Bone marrow (tissue), 2 donors: Measurements from ENCODE around the gene MFRP.

Source experiments
- DNase-seq, 2 donors: peaks; one replicate each; lab custom pipeline; 2025; lab: John Stamatoyannopoulos, UW

Gene MFRP

DNA sequence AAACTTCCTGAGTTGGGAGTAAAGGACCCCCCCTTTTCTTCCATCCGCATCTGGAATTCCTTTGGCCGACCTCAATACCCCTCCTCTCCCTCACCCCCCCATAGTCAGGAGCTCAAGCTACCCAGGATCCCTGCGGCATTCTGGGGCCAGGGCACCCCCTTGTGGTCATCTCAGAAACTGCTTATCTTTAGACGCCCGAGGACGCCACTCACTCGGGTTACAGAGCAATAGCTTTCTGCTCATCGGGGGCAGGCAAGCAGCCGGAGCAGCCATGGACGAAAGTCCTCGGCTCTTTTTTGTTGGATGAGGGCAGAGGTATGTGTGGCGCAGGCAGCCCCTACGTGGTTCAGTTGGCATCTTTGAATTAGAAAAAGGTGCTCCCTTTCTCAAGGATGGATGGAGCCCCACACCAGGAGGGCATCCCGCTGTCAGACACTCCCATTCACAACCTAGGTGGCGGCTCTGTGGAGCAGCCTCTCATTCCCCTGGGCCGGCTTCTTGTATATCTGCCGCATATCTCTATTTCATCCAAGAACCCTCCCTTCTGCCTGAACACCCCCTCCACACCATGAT lies 8.1 kb downstream of the MFRP start:
- peak; percentile 16 to 39 for DNase-seq

DNA sequence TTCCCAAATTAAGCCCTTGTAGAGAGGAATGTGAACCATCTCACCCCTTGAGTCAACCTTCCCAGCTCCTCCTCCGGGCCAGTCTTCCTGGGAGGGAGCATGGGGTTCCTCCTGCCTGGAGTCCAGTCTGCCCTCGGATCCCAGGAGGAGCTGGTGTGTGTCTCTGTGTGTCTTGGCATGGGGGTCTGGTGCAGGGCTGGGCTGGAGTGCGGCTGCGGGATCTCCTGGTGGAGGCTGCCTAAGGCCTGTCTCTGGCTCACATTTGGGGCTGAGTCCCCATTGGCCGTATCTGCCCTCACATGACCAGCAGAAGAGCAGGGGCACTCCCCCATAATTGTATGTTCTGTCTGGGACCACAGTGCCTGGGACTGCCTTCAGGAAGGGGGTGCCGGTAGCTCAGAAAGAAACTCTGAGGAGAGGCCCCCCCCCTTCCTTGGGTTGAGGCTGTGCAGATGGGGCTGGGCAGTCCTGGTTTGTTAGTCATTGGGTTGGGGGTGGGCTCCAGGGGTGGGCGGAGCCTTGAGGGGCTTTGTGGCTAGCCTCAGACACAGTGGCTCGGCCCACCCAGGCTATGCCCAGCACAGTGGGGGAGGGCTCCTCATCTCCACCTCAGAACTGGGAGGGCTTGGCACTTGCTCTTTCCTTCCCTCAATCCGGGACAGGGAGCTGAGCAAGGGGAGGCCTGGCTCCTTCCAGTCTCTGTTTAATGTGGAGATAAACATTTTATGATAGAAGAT lies 8.8 kb downstream of the MFRP start:
- no peak for DNase-seq

DNA sequence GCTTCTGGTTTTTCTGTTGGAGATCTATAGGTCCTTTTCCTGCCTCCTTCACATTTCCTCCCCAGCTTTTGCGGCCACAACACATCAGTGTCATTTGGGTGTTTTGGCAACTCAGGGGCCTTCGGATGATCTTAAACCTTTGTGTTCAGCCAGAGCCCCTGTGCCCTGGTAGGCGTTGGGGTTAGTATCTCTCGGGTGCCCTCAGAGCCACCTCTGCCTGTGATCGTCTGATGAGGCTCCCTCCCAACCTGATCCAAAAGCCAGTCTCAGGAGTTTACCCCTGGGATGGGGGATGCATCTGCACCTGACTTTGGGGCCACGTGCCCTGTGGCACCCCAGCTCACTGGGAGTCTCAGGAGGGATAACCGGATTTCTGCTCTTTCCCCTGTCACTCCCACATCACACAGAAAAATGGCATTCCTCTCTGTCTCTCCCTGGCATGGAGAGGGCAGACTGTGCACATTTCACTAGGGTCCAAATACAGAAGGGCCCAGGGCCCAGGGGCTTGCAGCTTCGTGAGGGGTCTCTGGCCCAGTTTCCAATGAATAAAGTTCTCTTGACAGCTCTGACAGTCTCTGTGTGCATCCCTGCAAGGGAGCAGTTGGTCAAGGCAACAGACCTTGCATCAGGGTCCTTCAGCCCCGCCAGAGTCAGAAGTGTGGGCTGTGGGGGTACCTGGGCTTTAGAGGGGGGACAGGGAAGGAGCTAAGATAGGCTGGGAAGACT lies 9.6 kb downstream of the MFRP start:
- DNase-seq, result no peak

DNA sequence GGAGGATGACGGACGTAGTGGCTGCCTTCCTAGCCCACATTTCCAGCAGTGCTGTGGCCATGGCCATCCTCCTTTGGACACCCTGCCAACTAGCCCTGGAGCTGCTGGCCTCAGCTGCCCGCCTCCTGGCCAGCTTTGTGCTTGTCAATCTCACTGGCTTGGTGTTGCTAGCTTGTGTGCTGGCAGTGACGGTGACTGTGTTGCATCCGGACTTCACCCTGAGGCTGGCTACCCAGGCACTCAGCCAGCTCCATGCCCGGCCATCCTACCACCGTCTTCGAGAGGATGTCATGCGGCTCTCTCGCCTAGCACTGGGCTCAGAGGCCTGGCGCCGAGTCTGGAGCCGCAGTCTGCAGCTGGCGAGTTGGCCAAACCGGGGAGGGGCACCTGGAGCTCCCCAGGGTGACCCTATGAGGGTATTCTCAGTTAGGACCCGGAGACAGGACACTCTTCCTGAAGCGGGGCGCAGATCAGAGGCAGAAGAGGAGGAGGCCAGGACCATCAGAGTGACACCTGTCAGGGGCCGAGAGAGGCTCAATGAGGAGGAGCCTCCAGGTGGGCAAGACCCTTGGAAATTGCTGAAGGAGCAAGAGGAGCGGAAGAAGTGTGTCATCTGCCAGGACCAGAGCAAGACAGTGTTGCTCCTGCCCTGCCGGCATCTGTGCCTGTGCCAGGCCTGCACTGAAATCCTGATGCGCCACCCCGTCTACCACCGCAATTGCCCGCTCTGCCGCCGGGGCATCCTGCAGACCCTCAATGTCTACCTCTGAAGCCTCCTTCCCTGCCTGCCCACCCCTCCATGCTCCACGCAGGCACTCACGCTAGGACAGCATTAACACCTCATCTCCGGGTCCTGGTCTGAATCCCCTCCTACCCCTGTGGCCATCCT lies 10.6 kb downstream of the MFRP start:
- DNase-seq, result no peak

DNA sequence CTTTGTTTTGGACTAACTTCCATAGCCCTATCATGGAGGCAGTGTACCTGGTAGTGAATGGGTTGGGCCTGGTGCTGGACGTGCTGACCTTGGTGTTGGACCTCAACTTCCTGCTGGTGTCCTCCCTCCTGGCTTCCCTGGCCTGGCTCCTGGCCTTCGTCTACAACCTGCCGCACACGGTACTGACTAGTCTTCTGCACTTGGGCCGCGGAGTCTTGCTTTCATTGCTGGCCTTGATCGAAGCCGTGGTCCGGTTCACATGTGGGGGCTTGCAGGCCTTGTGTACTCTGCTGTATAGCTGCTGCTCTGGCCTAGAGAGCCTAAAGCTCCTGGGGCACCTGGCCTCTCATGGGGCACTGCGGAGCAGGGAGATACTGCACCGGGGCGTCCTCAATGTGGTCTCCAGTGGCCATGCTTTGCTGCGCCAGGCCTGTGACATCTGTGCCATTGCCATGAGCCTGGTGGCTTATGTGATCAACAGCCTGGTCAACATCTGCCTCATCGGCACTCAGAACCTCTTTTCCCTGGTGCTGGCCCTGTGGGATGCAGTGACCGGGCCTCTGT lies 11.3 kb downstream of the MFRP start:
- DNase-seq, result no peak

DNA sequence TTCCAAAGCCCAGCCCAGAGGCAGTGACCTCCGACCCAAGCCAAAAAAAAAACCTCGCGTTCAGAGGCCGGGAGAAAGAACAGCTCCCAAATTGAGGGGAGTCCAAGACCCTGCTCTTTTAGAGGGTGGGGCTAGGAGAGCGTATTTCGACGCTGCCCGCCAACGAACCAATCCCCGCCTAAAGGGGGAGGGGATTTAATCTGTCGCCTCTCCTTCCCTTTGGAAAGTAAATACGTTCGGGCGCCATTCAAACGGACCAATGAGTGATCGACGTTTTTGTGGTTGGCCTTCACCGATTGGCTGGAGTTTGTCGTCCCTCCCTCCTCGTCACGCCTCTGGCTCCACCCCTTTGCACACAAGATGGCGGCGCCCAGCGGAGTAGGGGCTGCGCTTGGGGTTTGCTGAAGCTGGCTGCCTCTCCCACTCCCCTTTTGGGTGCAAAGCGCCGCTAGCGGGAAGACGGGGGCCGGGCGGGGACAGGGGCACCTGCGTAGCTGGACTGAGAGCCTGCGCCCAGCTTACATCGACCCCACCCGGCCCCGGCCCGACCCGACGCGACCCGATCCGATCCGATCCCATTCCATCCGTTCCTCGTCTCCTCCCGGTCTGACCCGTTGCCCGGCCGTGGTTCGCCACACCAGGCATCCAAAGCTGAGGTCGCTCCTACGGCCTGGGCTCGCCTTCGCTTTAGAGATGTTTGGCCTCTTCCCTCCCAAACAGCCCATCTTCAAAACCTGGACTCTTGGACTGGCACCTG lies 12.2 kb downstream of the MFRP start, which contains the start of gene RNF26:
Gene RNF26 (plus strand): TSS at position 354 of the 757 bp plus-strand sequence. CDS start 596 bp downstream, outside the sequence.
- peak; percentile 86 to 97 for DNase-seq

DNA sequence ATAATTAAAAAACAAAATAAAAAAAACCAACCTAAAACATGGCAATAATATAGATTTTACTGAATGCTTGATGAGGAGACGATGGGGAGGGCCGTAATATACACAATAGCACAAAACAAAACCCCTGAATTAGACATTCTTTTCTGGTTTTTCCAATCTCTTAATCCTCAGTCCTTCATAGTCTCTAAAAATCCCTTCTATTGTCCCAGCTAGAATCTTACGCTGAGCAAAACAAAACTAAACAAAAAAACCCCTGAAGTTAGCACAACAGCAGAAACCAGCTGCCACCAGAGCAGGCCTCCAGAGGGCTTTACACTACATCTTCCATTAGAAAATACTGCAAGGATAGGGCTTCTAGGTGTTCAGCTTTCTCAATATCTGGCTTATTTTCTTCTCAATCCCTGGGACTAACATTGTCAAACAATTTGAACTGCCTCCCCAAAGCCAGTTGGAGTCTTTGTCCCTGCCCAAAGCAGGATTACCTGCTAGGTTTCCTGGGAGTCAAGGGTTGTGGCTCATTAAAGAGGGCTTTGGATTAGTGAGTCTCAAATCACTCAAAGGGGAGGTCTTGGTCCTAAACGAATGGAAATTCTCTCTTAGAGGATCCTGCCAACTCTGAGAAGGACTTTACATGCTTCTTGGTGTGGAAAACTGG lies 14.3 kb downstream of the MFRP start:
- DNase-seq, result no peak

DNA sequence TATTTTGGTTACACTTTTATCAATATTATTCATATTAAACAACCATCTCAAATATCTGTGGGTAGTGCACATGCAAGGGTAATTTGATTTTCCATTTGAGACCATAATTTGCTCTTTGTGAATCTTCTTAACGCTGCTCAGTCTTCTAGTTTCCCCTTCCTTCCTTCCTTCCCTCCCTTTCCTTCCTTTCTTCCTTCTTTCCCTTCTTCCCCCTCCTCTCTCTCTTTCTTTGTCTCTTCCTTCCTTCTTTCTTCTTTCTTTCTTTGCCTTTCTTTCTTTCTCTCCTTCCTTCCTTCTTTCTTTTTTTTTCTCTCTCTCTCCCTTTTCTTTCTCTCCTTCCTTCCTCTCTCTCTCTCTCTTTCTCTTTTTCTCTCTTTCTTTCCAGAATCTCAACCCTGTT lies 16.3 kb downstream of the MFRP start:
- no peak for DNase-seq

DNA sequence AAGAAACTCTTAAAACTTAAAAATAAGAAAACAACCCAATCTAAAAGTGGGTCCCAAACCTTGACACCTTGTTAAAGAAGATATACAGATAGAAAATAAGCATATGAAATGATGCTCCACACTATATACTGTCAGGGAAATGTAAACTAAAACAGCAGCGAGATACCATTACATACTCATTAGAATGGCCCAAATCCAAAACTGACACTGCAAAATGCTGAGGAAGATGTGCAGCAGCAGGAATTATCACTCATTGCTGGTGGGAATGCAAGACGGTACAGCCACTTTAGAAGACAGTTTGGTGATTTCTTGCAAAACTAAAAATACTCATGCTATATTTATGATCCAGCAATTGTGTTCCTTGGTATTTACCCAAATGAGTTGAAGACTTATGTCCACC lies 17.2 kb downstream of the MFRP start:
- no peak for DNase-seq

DNA sequence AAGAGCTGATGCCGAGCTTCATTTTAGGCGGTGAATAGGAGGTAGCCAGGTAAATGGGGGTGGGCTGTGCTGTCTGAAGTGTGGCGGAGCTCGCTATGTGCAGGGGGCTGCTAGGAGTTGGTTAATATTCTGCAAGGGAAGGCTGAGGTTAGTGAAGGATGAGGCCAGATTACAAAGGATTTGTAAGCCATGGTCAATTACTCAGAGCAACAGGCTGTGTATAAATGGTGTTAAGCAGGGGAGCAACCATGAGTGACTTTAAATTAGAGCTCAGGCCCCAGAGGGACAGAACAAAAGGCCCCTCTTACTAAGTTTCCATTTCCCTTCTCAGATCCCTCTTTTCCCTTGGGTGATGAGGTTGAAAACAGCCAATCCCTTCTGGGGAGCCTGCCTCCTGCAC lies 22.3 kb downstream of the MFRP start:
- no peak for DNase-seq

DNA sequence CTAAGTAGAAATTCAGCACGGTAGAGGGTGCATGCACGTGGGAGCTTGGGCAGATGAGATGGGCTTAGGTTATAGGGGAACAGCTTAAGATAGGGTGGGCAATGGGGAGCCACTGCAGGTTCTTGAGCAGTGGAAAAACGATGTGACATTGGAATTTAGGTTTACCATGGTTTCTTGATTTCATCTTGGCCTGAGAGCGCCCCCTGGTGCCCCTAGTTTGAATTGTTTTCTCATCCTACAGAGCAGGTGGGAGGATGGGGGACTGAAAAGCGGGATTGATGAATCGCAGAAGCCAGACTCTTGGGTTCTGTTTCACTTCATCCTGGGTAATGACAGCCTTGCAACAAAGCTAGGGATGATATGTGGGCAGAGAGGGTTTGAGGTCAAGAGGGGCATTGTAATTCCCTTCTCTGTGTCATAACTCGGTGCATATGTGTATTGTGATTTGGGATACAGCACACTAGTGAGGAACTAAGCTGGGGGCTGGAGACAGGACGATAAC lies 22.9 kb downstream of the MFRP start:
- DNase-seq, result peak; percentile 39 to 55

DNA sequence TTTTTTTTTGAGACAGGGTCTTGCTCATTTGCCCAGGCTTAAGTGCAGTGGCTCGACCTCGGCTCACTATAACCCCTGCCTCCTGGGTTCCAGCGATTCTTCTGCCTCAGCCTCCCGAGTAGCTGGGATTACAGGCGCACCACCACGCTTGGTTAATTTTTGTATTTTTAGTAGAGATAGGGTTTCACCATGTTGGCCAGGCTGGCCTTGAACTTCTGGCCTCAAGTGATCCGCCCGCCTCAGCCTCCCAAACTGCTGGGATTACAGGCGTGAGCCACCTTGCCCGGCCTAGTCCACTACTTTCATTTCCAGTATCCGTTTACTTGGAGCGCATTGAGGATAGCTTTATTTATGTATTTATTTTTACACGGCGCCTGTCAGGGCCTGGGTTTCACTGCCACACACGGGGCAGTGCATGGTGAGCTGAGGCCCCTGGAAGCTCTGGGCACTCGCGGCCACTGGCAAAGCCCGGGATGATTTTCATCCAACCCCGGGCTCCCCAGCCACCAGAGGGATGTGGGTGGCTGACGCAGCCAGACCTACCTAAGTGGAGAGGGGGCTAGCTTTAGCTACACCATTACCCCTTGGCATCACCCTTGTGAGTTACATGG lies 23.5 kb downstream of the MFRP start:
- no peak for DNase-seq

DNA sequence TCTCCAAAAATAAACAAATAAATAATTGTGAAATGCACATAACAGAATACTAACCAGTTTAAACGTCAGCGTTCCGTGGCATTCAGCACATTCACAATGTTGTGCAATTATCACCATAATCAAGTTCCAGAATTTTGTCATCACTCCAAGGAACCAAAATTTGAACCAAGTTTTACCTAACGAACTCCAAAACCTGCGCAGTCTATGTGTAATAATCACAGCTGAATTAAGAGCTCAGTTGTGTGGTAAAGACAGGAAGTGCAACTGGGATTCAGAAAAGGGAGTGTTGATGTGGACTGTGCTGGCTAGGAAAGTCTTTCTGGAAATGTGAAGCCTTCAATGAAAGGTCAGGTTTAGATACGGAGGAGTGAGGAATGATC lies 24.2 kb downstream of the MFRP start:
- no peak for DNase-seq

DNA sequence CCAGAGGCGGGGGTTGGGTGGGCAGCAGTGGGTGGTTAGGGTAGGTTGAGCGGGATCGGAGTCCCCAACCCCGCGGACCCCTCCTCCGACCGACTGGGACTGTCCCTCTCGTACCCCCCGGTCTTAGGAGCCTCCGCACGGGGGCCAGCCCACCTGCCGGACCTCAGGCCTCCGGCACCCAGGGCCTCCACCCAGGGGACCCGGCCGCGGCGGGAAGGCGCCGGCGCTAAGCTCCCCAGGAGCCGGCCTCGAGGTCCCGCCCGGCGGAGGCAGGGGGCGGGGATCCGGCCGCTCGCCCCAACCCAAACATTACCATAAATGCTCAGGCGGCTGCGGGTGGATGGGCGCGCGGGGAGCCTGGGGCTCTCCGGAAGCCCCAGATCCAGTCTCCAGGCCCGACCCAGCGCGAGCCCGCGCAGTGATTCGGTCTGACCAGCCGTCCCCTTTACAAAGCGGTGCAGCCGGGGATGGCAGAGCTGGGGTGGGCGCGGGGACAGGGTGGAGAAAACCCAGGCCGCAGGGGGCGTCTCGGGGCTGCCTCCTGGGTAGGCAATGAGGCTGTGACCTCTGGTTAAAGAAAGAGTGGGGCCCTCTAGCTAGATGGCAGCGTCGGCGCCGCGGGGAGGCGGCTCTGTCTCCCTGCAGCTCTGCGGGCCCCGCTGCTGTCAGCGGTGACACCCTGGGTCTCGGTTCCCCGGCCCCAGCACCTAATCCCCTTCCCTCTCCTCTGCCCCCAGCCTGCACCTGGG lies 25.6 kb downstream of the MFRP start:
- DNase-seq, result no peak

DNA sequence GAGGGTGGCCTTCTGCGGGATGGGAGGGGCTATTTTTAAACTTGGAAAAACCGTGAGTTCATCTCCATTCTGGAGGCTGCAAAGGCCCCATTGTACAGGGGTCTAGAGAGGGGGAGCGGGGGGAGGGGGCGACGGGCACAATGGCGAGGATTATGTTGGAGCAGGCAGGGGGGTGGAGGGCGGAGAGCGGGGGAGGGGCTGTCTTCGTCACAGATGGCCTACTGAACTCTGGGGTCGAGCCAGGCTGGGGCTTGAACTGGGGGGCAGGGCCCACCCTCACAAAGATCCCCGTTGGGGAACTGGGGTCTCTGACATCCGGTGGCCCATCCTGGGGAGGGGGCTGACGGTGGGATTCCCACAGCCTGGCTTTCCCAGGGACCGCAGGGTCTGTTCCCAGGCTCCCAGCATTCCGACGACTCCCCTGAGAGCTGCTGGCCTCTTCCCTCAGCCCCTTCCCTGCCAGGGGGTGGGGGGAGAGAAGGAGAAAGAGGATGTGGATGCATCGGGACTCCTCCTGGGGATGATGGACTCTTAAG lies 26.2 kb downstream of the MFRP start:
- no peak for DNase-seq

DNA sequence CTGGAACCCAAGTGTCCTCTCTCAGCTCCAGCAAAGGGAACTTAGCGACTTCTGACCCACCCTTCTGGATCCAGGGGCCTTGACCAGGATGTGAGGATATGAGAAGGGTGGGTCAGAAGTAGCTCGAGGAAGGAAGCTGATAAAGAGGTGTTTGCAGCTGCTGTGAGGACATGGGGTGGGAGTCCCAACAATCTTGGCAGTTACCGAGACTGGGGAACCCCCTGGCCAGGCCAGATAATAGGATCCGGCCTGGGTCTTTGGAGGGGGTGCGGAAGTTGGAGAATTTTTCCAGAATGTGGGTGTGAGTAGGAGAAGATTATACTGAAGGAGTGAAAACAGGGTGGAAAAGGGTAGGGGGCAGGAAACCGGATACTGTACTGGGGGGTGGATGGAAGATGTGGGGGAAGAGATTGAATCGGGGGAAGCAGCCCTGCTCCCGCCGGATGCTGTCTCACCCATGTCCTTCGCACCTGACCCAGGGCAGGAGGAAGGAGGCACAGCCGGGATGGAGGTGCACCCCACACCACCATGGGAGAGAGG lies 26.7 kb downstream of the MFRP start:
- DNase-seq, result no peak

DNA sequence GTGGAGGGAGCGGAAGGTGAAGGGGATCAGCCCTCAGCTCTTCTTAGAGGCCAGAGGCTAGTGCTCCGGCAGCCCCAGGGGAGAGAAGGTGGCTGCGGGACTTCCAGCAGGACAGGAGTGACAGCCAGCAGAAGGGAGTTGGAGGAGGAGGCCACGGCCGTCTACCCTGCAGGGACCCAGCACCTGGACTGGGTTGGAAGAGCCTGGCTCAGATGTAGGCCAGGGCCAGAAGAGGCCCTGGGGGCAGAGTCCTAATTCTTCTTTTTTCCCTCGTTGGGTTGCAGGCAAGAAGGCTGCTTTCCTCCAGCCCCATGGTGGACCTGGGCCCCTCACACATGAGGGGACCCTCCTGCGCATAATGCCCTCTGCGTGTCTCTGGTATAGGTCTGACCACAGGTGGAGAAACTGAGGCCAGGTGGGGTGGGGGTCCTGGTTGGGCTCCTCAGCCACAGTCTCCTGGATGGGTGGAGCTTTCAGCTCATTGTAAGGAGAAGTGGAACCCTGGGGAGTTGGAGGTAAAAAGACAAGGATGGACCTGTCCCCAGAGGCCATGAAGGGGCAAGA lies 27.3 kb downstream of the MFRP start:
- DNase-seq, result no peak
